IMR-90 (cell line): ENCODE measurements around the gene AGAP1. TPM values are rescaled to one million over a fixed set of nuclear protein-coding genes. Genes with fewer than 3 reads are reported as not detected.

Experiments used
- ATAC-seq: fragments of 200-7000 bp; cut with Tn5 transposase; 2 replicates; pipeline ENCODE4 v1.9.1; 2020; ENCODE audit warnings: low read depth, mild to moderate bottlenecking, moderate library complexity
- BruUV-seq: library from RNA; stranded (reverse); fragments of 400-500 nt; replicated peaks from 2 replicates; lab custom pipeline; 2021; lab: Mats Ljungman, UMichigan
- CTCF ChIA-PET: fragments of 300-600 bp; formaldehyde crosslinking; extraction: SDS; loops from one replicate; lab custom pipeline; 2021; ENCODE audit warnings: antibody characterized with exemption; lab: Yijun Ruan, JAX
- POLR2A ChIA-PET: fragments of 300-600 bp; sonication (Branson Sonifier 250); formaldehyde crosslinking; loops from one replicate; lab custom pipeline; 2022; ENCODE audit warnings: antibody characterized with exemption; ENCODE audit not compliant: unreplicated experiment; lab: Charles Lee
- DNase-seq: peaks from one replicate; pipeline ENCODE4 v3.0.0; 2013
- H2AFZ ChIP-seq: replicated peaks from 2 replicates; pipeline ENCODE3; 2013; ENCODE audit warnings: low read length, mild to moderate bottlenecking; ENCODE audit not compliant: poor library complexity
- H2AK5ac ChIP-seq: 2 replicates; pipeline ENCODE4 v1.6.1; 2013; ENCODE audit warnings: low read depth, low read length, inconsistent platforms
- H2AK9ac ChIP-seq: replicated peaks from 2 replicates; pipeline ENCODE3; 2013; ENCODE audit warnings: mild to moderate bottlenecking, low read depth, low read length, moderate library complexity; ENCODE audit not compliant: poor library complexity
- H2BK120ac ChIP-seq: 2 replicates; pipeline ENCODE4 v1.6.1; 2013; ENCODE audit warnings: low read depth, low read length, inconsistent platforms
- H2BK15ac ChIP-seq: 3 replicates; pipeline ENCODE4 v1.6.1; 2013; ENCODE audit warnings: low read depth, low read length, inconsistent platforms
- H2BK20ac ChIP-seq: 2 replicates; pipeline ENCODE4 v1.6.1; 2013; ENCODE audit warnings: low read depth, mild to moderate bottlenecking, inconsistent platforms, low read length, moderate library complexity
- H2BK5ac ChIP-seq: 2 replicates; pipeline ENCODE4 v1.6.1; 2013; ENCODE audit warnings: mild to moderate bottlenecking, low read depth, low read length, inconsistent platforms; ENCODE audit not compliant: poor library complexity, severe bottlenecking
- H3K14ac ChIP-seq: replicated peaks from 2 replicates; pipeline ENCODE4 v1.6.1; 2013; ENCODE audit warnings: low read depth, low read length, inconsistent platforms
- H3K18ac ChIP-seq: 2 replicates; pipeline ENCODE4 v1.6.1; 2013; ENCODE audit warnings: low read depth, low read length, control low read depth
- H3K23ac ChIP-seq: 2 replicates; pipeline ENCODE4 v1.6.1; 2013; ENCODE audit warnings: low read depth, low read length, inconsistent platforms
- H3K27ac ChIP-seq: 2 replicates; pipeline ENCODE4 v1.5.1; 2013; ENCODE audit warnings: mild to moderate bottlenecking, control low read depth, low read length; ENCODE audit not compliant: insufficient read depth
- H3K27me3 ChIP-seq: 2 replicates; pipeline ENCODE4 v1.6.1; 2013; ENCODE audit warnings: low read length; ENCODE audit not compliant: control insufficient read depth, insufficient read depth
- H3K36me3 ChIP-seq: 2 replicates; pipeline ENCODE4 v1.6.1; 2013; ENCODE audit warnings: low read length, mixed read lengths; ENCODE audit not compliant: control insufficient read depth, insufficient read depth
- H3K4ac ChIP-seq: 2 replicates; pipeline ENCODE4 v1.6.1; 2013; ENCODE audit warnings: low read depth, low read length, inconsistent platforms
- H3K4me1 ChIP-seq: 2 replicates; pipeline ENCODE4 v1.6.1; 2013; ENCODE audit warnings: low read length, mixed read lengths; ENCODE audit not compliant: control insufficient read depth, insufficient read depth
- H3K4me2 ChIP-seq: 2 replicates; pipeline ENCODE4 v1.6.1; 2013; ENCODE audit warnings: low read depth, mild to moderate bottlenecking, control low read depth, low read length, moderate library complexity
- H3K4me3 ChIP-seq: 2 replicates; pipeline ENCODE4 v1.5.1; 2013; ENCODE audit warnings: low read depth, mild to moderate bottlenecking, control low read depth, low read length, moderate library complexity; ENCODE audit not compliant: insufficient read depth
- H3K56ac ChIP-seq: 2 replicates; pipeline ENCODE4 v1.6.1; 2013; ENCODE audit warnings: low read length, inconsistent platforms; ENCODE audit not compliant: insufficient read depth; ENCODE audit errors: extremely low read depth
- H3K79me1 ChIP-seq, 2 experiments: 2 replicates each; pipeline ENCODE4 v1.6.1; 2013; ENCODE audit warnings: low read length in 2 of 2, inconsistent platforms in 1 of 2, low read depth in 1 of 2
- H3K9ac ChIP-seq: 2 replicates; pipeline ENCODE4 v1.6.1; 2013; ENCODE audit warnings: low read depth, low read length, control low read depth
- H3K9me1 ChIP-seq: 2 replicates; pipeline ENCODE4 v1.6.1; 2013; ENCODE audit warnings: low read length, inconsistent platforms; ENCODE audit not compliant: insufficient read depth
- H3K9me3 ChIP-seq: 2 replicates; pipeline ENCODE4 v1.6.1; 2013; ENCODE audit warnings: low read length; ENCODE audit not compliant: control insufficient read depth, insufficient read depth
- H4K20me1 ChIP-seq: 2 replicates; pipeline ENCODE4 v1.6.1; 2013; ENCODE audit warnings: low read length, inconsistent platforms; ENCODE audit not compliant: insufficient read depth
- H4K5ac ChIP-seq: 2 replicates; pipeline ENCODE4 v1.6.1; 2013; ENCODE audit warnings: mild to moderate bottlenecking, low read depth, low read length, control low read depth
- H4K8ac ChIP-seq, 2 experiments: 2 replicates each; pipeline ENCODE4 v1.6.1; 2013; ENCODE audit warnings: low read depth in 2 of 2, low read length in 2 of 2, control low read depth in 1 of 2, inconsistent platforms in 1 of 2
- H4K91ac ChIP-seq: 2 replicates; pipeline ENCODE4 v1.6.1; 2013; ENCODE audit warnings: low read depth, low read length, inconsistent platforms; ENCODE audit not compliant: insufficient read depth
- BHLHE40 ChIP-seq: fragments of 150-350 bp; IDR thresholded peaks from 2 replicates; pipeline ENCODE4 v1.6.1; 2016; ENCODE audit warnings: mild to moderate bottlenecking, low read depth, low read length
- CEBPB ChIP-seq: IDR thresholded peaks from 2 replicates; pipeline ENCODE4 v1.6.1; 2012; ENCODE audit warnings: low read depth, low read length, improper control_type of control experiment
- CHD1 ChIP-seq: IDR thresholded peaks from 2 replicates; pipeline ENCODE4 v1.6.1; 2012; ENCODE audit warnings: low read depth, low read length, improper control_type of control experiment
- FOS ChIP-seq: fragments of 150-350 bp; IDR thresholded peaks from 2 replicates; pipeline ENCODE4 v1.6.1; 2016; ENCODE audit warnings: low read depth, low read length
- MAFK ChIP-seq: IDR thresholded peaks from 2 replicates; pipeline ENCODE4 v1.6.1; 2012; ENCODE audit warnings: low read depth, low read length, improper control_type of control experiment
- MAZ ChIP-seq: IDR thresholded peaks from 2 replicates; pipeline ENCODE4 v1.6.1; 2012; ENCODE audit warnings: low read depth, mild to moderate bottlenecking, low read length, improper control_type of control experiment, moderate library complexity, borderline replicate concordance
- MXI1 ChIP-seq: IDR thresholded peaks from 2 replicates; pipeline ENCODE4 v1.6.1; 2012; ENCODE audit warnings: low read depth, mild to moderate bottlenecking, low read length, moderate library complexity, borderline replicate concordance
- NFE2L2 ChIP-seq: fragments of 150-350 bp; IDR thresholded peaks from 2 replicates; pipeline ENCODE4 v1.6.1; 2016; ENCODE audit warnings: low read depth, mild to moderate bottlenecking, low read length
- POLR2A ChIP-seq: IDR thresholded peaks from 2 replicates; pipeline ENCODE4 v1.6.1; 2012; ENCODE audit warnings: mild to moderate bottlenecking, low read depth, low read length
- RAD21 ChIP-seq: IDR thresholded peaks from 2 replicates; pipeline ENCODE4 v1.6.1; 2012; ENCODE audit warnings: low read length, improper control_type of control experiment
- RCOR1 ChIP-seq: IDR thresholded peaks from 2 replicates; pipeline ENCODE4 v1.6.1; 2012; ENCODE audit warnings: mild to moderate bottlenecking, low read length, improper control_type of control experiment; ENCODE audit not compliant: insufficient replicate concordance
- RFX5 ChIP-seq: IDR thresholded peaks from 2 replicates; pipeline ENCODE4 v1.8.0; 2012; ENCODE audit warnings: low read depth, mild to moderate bottlenecking, low read length, moderate library complexity
- SMC3 ChIP-seq: fragments of 150-350 bp; IDR thresholded peaks from 2 replicates; pipeline ENCODE4 v1.6.1; 2016; ENCODE audit warnings: low read depth, mild to moderate bottlenecking, antibody characterized with exemption, low read length, moderate library complexity
- WGBS, 2 experiments: methylation state at CpG; one replicate each; pipeline versions ENCODE4 v1.1.5 to v1.1.7; 2013; ENCODE audit warnings: missing lambda C conversion rate in 2 of 2; ENCODE audit not compliant: insufficient read length in 1 of 2; ENCODE audit errors: extremely low coverage in 2 of 2; 5-methylcytosine and 5-hydroxymethylcytosine counted together
- dilution Hi-C: fragments of 300-500 bp; cut with HindIII; formaldehyde crosslinking; loops from one replicate; pipeline ENCODE4 v1.14.3; 2018; ENCODE audit warnings: low sequenced_read_pairs; ENCODE audit not compliant: unreplicated experiment
- in situ Hi-C: fragments of 300-500 bp; cut with MboI; formaldehyde crosslinking; loops from 3 replicates; pipeline ENCODE4 v1.14.3; 2019; ENCODE audit warnings: low sequenced_read_pairs, inconsistent platforms, mixed read lengths
- intact Hi-C: fragments of 100-400 bp; cut with micrococcal nuclease; formaldehyde crosslinking; loops from 2 replicates; pipeline ENCODE4 v1.10.0; 2022
- polyA plus RNA-seq, 3 experiments: library from polyadenylated mRNA; depleted of rRNA; stranded (reverse); fragments of >200 nt; gene quantifications; 2 replicates each; pipeline ENCODE4 v1.2.3, GENCODE V29; 2012; ENCODE audit warnings: low replicate concordance in 1 of 3
- total RNA-seq: library from RNA; depleted of rRNA; stranded (reverse); fragments of >200 nt; gene quantifications from 2 replicates; pipeline ENCODE4 v1.2.3, GENCODE V29; 2012
- TF ChIP-seq, protein P1 (sequence below): fragments of 150-350 bp; IDR thresholded peaks from 2 replicates; pipeline ENCODE4 v1.6.1; 2017; ENCODE audit warnings: mild to moderate bottlenecking, antibody characterized with exemption, low read length, low read depth
- TF ChIP-seq, protein P2 (sequence below): fragments of 150-350 bp; IDR thresholded peaks from 2 replicates; pipeline ENCODE4 v1.6.1; 2016; ENCODE audit warnings: low read depth, mild to moderate bottlenecking, low read length, moderate library complexity, borderline replicate concordance
- TF ChIP-seq, protein P3 (sequence below): conservative IDR thresholded peaks from 2 replicates; pipeline ENCODE4 v1.5.1; 2012; ENCODE audit warnings: mild to moderate bottlenecking, low read depth, low read length, improper control_type of control experiment

Gene AGAP1
- total and polyA plus RNA-seq, 2 of the 4 experiments (the other 2 are of a cell fraction) = 15.1 to 16.4 TPM

DNA sequence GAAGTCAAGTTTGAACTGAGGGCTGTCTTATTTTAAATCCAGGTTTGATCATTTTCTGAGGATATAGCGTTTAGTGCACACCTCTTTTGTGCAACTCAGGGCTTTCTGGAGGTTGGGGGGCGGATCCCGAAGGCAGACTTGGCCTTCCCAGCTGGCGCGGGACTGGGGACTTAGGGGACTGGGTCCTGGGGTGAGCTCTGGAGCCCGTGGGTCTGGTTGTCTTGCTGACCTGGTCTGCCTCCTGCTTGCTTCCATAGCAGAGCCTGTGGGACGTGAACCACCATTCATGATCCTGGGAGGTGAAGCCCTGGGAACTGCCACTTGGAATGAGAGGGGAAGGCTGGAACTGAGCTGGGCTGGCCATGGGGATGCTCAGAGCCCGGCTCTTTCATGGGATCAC, 63.1 kb downstream of the AGAP1 start:
- dilution Hi-C loops (no loop called here), in situ Hi-C loops (no loop called here), intact Hi-C loops (no loop called here)
- H3K9me3 ChIP-seq = no peaks in the 10 kb centered on the region
- no peak overlapping the region for H2BK5ac ChIP-seq
- H3K56ac ChIP-seq = no peak overlapping the region
- H3K36me3 ChIP-seq = no peaks in the 10 kb centered on the region
- H3K18ac ChIP-seq = no peak overlapping the region
- H3K14ac ChIP-seq = no peak overlapping the region
- H4K8ac ChIP-seq = no peak overlapping the region
- peaks cover 83% of the 10 kb centered on the region for H4K20me1 ChIP-seq
- H3K27me3 ChIP-seq = no peaks in the 10 kb centered on the region
- H4K91ac ChIP-seq = no peak overlapping the region
- ChIA-PET POLR2A (no interaction called here), CTCF (no interaction called here)
- no peak overlapping the region for H3K23ac ChIP-seq
- H2BK20ac ChIP-seq = no peak overlapping the region
- no peak overlapping the region for H2BK15ac ChIP-seq
- H2BK120ac ChIP-seq = no peak overlapping the region
- H3K4me2 ChIP-seq = no peak overlapping the region
- H2AK5ac ChIP-seq = no peak overlapping the region
- TF ChIP-seq RAD21 (no peak), POLR2A (no peak), CHD1 (no peak), SMC3 (no peak), BHLHE40 (no peak), MXI1 (no peak), RFX5 (no peak), MAZ (no peak), MAFK (no peak), FOS (no peak), RCOR1 (no peak), NFE2L2 (no peak), CEBPB (no peak)
- TF ChIP-seq, protein P1, sequence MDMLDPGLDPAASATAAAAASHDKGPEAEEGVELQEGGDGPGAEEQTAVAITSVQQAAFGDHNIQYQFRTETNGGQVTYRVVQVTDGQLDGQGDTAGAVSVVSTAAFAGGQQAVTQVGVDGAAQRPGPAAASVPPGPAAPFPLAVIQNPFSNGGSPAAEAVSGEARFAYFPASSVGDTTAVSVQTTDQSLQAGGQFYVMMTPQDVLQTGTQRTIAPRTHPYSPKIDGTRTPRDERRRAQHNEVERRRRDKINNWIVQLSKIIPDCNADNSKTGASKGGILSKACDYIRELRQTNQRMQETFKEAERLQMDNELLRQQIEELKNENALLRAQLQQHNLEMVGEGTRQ = no peak
- TF ChIP-seq, protein P2, sequence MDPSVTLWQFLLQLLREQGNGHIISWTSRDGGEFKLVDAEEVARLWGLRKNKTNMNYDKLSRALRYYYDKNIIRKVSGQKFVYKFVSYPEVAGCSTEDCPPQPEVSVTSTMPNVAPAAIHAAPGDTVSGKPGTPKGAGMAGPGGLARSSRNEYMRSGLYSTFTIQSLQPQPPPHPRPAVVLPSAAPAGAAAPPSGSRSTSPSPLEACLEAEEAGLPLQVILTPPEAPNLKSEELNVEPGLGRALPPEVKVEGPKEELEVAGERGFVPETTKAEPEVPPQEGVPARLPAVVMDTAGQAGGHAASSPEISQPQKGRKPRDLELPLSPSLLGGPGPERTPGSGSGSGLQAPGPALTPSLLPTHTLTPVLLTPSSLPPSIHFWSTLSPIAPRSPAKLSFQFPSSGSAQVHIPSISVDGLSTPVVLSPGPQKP = no peak
- TF ChIP-seq, protein P3, sequence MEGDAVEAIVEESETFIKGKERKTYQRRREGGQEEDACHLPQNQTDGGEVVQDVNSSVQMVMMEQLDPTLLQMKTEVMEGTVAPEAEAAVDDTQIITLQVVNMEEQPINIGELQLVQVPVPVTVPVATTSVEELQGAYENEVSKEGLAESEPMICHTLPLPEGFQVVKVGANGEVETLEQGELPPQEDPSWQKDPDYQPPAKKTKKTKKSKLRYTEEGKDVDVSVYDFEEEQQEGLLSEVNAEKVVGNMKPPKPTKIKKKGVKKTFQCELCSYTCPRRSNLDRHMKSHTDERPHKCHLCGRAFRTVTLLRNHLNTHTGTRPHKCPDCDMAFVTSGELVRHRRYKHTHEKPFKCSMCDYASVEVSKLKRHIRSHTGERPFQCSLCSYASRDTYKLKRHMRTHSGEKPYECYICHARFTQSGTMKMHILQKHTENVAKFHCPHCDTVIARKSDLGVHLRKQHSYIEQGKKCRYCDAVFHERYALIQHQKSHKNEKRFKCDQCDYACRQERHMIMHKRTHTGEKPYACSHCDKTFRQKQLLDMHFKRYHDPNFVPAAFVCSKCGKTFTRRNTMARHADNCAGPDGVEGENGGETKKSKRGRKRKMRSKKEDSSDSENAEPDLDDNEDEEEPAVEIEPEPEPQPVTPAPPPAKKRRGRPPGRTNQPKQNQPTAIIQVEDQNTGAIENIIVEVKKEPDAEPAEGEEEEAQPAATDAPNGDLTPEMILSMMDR = no peak
- no peak overlapping the region for H2AFZ ChIP-seq
- peaks cover 35 to 70% of the 10 kb centered on the region in 2 experiments for H3K79me1 ChIP-seq
- H3K9ac ChIP-seq = no peak overlapping the region
- BruUV-seq = no TSS peak
- ATAC-seq (no peak), DNase-seq (no peak)
- 80% methylated on average over 3 of the region's 8 CpGs; no CpG with 5 or more reads in 1 of the 2 experiments for WGBS, 2 experiments
- no peak overlapping the region for H3K4ac ChIP-seq
- no peak overlapping the region for H3K27ac ChIP-seq
- no peak overlapping the region for H3K4me3 ChIP-seq
- no peak overlapping the region for H4K5ac ChIP-seq
- peaks cover 6% of the 10 kb centered on the region; the same call in 1 of the 2 replicates for H3K4me1 ChIP-seq
- H2AK9ac ChIP-seq = no peak overlapping the region
- peaks cover 18% of the 10 kb centered on the region for H3K9me1 ChIP-seq
